Measurements from ENCODE around the gene PRDM15.
"Not testable (repeated sequence)": the region's sequence is repeated elsewhere in the genome, so short reads cannot be mapped to it uniquely, and the experiment has no call there.

PRDM15 gene

DNA sequence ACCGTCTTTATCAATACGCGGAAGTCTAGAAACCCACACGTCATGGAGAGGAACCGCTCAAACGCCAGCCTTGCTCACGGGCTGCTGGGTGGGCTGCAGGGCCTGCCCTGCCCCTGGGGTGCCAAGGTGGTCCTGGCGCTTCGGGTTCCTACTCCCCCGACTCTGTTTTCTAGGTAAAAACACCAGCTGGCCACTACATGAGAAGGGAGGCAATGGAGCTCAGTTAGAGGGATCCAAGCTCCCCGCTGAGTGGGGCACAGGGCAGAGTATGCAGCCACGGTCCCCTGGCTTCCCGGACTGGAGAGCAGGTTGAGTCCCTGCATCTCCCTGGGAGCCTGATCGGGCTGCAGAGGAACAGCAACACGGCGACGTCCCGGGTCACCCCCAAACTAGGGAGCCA, 71.0 kb downstream of the PRDM15 start:
- DNase-seq = no peak

- DNase-seq = no peak
Measured at GRCh38 chr21:41806773-41807172, 72.4 kb downstream of the PRDM15 start.

GRCh38 chr21:41805643-41806042, 73.5 kb downstream of the PRDM15 start:
- no peak for DNase-seq

DNA sequence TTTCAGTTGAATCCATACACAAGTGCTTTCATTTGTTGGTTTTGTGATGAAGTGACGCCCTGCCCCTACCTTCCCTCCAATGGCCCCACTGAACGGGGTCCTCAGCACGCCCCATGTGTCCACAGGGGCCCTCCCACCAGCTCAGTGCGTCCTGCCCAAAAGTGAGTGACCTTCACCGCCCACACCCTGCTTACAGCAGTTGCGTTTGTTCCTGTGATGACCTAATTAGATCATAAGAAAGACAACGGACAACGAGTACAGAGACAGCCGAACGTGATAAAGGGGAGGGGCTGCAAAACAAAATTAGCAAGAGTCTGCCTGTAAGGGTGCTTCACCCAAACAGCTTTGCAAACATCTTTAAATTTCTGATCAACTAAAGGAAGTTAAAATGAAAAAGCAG, 74.1 kb downstream of the PRDM15 start:
- no peak for DNase-seq

GRCh38 chr21:41804381-41804780, 74.8 kb downstream of the PRDM15 start:
- DNase-seq = no peak

DNA sequence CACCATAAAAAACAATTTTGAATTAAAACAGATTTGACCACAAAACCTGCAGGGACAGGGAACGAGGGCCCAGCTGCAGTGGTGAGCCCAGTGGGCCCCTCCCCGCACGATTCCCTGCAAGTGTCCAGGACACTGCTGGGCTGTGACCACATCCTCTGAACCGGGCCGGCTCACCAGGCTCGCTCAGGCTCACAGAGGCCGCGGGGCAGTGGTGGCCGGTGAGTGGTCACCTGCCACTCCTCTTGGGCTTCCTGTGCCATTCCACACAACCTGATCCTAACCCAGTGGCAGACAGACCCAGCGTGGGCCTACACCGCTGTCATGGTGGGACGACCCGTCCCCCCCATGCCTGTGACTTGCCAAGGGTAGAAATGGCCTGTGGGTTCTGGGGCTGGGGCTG, 75.8 kb downstream of the PRDM15 start:
- DNase-seq = no peak

- peak in 54 of 58 donors; percentile 8 to 76 (median 52) for DNase-seq
Measured at GRCh38 chr21:41802684-41803083, 76.5 kb downstream of the PRDM15 start.

DNA sequence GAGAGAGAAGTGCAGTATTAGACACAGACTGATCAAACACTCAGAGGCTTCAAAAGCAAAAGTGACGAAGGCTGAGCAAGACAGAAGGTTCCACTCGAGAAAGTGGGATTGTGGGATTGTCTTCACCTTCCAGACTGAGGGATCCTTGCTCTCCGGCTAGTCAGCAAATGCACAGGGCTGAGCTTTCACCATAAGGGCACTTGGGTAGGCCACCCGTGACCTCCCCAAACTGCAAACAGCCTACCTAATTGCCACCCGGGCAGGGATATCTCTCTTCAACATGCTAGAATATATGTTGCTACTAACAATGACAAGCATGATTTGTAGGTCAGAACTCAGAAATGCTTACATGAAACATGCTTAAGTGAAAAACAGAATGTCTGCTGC, 77.0 kb downstream of the PRDM15 start:
- DNase-seq = no peak

DNA sequence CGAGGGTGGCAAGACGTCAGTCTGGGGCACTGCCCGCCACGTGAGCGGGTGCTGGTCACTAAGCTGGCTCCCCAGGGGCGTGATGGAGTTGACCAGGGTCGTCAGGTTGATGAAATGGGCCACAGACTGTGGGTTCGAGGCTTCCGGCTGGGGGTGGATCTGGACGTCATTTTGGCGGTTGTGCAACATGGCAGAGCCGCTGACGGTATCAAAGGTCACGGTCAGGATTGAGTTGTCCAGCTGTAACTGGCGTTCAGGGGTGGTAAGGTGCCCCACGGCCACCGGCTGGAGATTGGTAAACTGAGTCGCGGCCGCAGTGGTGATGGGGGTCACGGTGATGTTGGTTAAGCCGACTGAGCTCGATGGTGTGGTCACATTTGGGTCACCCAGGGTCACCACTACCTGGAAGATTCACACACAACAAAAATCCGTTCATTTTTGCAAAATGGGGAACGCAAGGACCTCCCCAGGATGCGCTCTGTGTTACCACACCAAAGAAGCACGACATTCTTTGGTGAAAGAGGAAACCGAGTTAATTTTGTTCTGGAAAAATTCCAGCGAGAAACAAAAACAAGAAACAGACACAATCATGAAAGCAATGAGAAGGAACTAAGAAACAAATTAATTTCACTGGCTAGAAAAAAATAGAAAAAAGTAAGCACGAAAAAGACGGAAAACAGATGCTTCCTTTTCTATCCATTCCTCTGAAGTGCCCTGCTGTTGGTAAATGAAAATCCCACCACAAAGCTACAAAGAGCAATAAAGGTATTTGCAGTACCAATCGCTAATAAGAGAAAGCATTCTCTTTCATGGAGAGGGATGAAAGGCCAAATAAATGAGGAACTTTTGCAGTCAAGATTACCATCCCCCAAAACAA, 77.6 kb downstream of the PRDM15 start:
- no peak for DNase-seq

- no peak for DNase-seq
Measured at GRCh38 chr21:41800425-41801320, 78.5 kb downstream of the PRDM15 start.

DNA sequence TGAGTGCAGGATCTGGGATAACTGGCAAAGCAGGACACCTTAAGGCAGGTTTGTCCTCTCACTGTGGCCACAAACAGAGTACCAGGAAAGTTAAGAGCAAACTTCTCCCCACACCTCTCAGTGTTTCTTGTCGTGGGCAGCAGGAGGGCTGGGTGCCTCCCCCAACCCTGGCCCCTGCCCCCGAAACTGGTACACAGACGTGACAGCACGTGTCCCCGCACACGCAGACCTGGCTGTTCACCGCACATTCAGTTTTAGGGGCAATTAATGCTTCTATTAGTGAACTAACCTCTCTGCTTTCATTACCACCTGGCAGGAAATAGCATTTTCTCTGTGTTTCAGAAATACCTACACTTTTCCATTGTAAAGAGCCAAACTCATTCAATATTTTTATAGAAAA, 79.4 kb downstream of the PRDM15 start:
- DNase-seq = no peak

- no peak for DNase-seq
Measured at GRCh38 chr21:41798326-41798725, 80.8 kb downstream of the PRDM15 start.

DNA sequence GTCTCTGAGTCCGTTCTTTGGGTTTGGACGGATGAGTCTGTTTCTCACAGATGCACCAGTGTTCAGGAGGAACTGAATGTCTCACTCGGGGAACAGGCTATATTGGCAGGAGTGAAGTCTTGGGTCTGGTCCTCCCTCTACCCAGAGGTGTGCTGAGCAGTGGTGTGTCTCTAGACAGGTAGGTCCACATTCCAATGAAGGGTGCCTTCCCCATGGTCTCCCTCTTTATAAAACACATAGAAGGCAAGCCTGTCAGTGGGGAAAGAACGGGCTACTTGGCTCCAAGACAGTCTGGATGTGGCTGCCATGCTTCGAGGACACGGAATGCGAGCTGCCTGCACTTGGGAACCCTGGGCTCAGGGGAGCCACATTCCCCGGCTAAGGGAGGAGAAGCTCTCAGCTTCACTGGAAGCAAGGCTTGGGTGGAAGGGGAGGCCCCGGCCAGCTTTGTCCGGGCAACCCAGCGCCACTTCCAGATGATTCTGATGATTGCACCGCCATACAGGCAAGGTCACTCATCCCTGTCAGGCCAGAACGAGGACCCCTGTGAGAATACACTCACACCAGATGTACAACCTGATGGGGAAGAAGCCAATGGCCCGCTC, 82.6 kb downstream of the PRDM15 start:
- no peak for DNase-seq

GRCh38 chr21:41795726-41796125, 83.4 kb downstream of the PRDM15 start:
- no peak for DNase-seq

DNA sequence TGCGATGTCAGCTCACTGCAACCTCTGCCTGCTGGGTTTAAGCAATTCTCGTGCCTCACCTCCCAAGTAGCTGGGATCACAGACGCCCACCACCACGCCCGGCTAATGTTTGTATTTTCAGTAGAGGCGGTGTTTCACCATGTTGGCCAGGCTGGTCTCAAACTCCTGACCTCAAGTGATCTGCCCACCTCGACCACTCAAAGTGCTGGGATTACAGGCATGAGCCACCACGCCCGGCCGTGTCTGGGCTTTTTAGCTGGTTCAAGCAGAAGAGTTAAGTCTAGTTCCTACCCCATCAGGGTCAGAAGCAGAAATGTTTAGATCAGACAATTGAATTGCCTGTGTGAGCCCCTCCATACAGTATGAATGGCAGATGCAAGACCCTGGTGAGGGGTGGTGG, 84.5 kb downstream of the PRDM15 start:
- DNase-seq = no peak

DNA sequence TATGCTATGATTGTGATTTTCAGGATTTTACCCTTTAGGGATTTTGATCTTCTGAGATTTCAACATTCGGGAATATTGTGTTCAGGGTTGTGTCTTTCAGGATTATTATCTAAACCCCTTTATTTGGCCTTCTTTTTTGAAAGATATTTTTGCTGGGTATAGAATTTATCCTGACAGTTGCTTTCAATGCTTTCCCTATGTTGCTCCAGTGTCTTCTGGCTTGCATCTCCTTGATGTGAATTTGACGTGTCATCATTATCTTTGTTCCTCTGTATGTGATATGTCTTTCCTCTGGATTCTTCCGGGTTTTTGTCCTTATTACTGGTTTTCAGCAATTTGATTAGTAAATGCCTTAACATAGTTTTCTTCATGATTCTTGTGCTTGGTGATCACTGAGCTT, 86.4 kb downstream of the PRDM15 start:
- no peak for DNase-seq

DNA sequence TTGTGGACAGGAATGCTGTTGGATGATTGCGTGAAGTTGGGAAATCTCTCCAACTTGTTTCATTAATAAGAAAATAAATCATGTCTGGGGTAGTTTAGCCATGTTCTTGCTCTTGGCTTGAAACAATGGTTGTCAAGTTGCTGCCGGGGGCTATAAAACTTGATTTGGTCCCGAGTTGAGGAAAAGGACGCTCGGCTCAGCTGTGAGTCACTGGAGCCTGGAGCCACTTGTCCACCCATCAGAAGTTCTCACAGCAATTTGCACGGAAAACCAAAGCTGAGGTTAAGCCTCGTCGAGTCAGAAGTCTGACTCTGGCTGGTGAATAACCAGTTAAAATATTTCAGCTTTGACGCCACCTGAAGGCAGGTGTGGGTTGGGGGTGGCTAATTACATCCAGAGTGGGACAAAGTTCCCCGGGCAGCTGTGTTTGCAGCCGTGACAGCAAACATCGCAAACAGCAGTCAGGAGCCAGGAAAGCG, 92.6 kb downstream of the PRDM15 start:
- no peak for DNase-seq

GRCh38 chr21:41785262-41785661, 93.9 kb downstream of the PRDM15 start:
- not testable (repeated sequence) for DNase-seq

DNA sequence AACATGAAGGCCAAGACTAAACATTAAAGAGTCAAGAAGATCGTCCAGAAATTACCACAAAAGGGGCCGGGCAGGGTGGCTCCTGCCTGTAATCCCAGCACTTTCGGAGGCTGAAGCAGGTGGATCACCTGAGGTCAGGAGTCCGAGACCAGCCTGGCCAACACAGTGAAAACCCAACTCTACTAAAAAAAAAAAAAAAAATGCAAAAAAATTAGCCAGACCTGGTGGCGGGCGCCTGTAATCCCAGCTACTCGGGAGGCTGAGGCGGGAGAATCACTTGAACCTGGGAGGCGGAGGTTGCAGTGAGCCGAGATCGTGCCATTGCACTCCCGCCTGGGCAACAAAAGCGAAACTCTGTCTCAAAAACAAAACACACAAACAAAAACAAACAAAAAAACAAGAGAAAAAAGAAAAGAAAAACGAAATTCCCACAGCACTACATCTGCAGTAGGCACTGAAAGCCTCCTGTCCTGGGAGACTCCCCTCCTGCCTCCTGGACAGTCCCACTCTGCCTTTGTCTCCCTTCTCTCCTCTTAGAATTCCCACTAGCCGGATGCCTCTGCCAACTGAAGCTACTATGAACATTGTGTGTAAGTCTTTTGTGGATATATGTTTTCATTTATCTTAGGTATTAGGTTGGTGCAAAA, 94.6 kb downstream of the PRDM15 start:
- no peak for DNase-seq

DNA sequence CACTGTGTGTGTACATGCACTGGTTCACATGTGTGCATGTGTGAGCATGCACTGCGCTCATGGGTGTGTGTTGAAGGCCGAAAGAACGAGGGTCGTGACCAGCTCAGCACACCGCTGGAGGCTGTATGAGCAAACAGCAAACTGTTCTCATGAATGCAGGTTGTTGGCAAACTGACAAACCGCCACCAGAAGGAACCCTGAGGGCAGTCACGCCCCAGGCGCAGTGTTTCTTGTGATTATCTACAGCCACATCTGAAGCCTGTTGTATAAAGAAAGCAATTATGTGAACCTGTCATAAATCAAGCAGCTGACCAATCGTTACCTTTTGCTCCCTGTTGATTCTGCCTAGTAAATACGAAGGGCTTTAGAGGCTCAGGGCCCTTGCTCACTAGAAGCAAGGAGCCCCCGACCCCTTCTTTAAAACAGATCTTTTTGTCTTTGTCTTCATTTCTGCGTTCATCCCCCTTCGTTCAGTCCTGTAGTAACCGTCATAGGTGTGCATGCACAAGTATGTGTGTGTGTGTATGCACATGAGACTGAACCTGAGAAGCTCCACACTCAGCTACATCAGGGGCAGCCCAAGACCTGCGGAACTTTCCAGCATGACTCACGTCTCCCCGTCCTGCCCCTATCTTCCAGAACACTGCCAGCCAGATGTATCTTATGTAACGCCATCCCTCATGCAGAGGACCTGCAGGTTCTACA, 95.5 kb downstream of the PRDM15 start:
- DNase-seq = no peak

GRCh38 chr21:41781050-41781410, 98.1 kb downstream of the PRDM15 start:
- no peak for DNase-seq

All from anterior cingulate cortex (tissue), 58 donors.